Mononuclear cell (primary cell): ENCODE data around the gene CEACAM1. TPM values are rescaled to one million over a fixed set of nuclear protein-coding genes. Genes with fewer than 3 reads are reported as not detected.
"Not testable (repeated sequence)": the region's sequence is repeated elsewhere in the genome, so short reads cannot be mapped to it uniquely, and the experiment has no call there.

Experiments used
- H3K27me3 ChIP-seq: 2 replicates; pipeline ENCODE4 v1.6.0; 2011; ENCODE audit warnings: low read length, control low read depth; ENCODE audit not compliant: insufficient read depth
- H3K4me1 ChIP-seq: 2 replicates; pipeline ENCODE4 v1.5.1; 2011; ENCODE audit warnings: mild to moderate bottlenecking, low read length, control low read depth; ENCODE audit not compliant: insufficient read depth
- H3K4me3 ChIP-seq: 2 replicates; pipeline ENCODE4 v1.5.1; 2011; ENCODE audit warnings: mild to moderate bottlenecking, low read length, moderate library complexity
- H3K9me3 ChIP-seq: 2 replicates; pipeline ENCODE4 v1.5.1; 2011; ENCODE audit warnings: low read depth, mild to moderate bottlenecking, control low read depth, low read length
- total RNA-seq: library from RNA; depleted of rRNA; stranded (reverse); fragments of >200 nt; gene quantifications from one replicate; pipeline ENCODE4 v1.2.3, GENCODE V29; 2012

Gene CEACAM1
- total RNA-seq, 1 donor: 1.9 TPM

- Histone ChIP-seq H3K4me3 (no peak overlapping the region), H3K9me3 (no peaks in the 10 kb centered on the region), H3K4me1 (peaks cover 28% of the 10 kb centered on the region), H3K27me3 (no peaks in the 10 kb centered on the region)
Observed at GRCh38 chr19:42461700-42462324, 66.5 kb downstream of the CEACAM1 start.

- H3K4me3 ChIP-seq, H3K9me3 ChIP-seq, H3K27me3 ChIP-seq: not testable (repeated sequence)
Observed at GRCh38 chr19:42461231-42461630, 67.0 kb downstream of the CEACAM1 start.

GRCh38 chr19:42459926-42460325 is 68.4 kb downstream of the CEACAM1 start:
- no peak overlapping the region for H3K4me3 ChIP-seq
- no peaks in the 10 kb centered on the region for H3K9me3 ChIP-seq
- no peaks in the 10 kb centered on the region for H3K27me3 ChIP-seq
- peaks cover 26% of the 10 kb centered on the region for H3K4me1 ChIP-seq

More at GRCh38 chr19:42461231-42461630, 67.0 kb downstream of the CEACAM1 start:
- H3K4me1 ChIP-seq: peaks cover 25% of the 10 kb centered on the region

Other genes starting within 250 kb of the CEACAM1 start
- gene PRR19, start 226.3 kb downstream of the CEACAM1 start, total RNA-seq: not detected
- gene PAFAH1B3, start 225.9 kb downstream of the CEACAM1 start, total RNA-seq: 8.7 TPM
- not detected for gene TMEM145, start 215.2 kb downstream of the CEACAM1 start, total RNA-seq
- 1.6 TPM for gene MEGF8, start 202.8 kb downstream of the CEACAM1 start, total RNA-seq
- not detected for gene CNFN, start 138.2 kb downstream of the CEACAM1 start, total RNA-seq
- gene LIPE, start 101.1 kb downstream of the CEACAM1 start, total RNA-seq: 2.5 TPM
- not detected for gene CXCL17, start 85.5 kb downstream of the CEACAM1 start, total RNA-seq
- gene CEACAM8, start 66.4 kb upstream of the CEACAM1 start, total RNA-seq: not detected
- 0.10 TPM for gene PSG3, start 212.0 kb upstream of the CEACAM1 start, total RNA-seq
- gene PSG8, start 237.2 kb upstream of the CEACAM1 start, total RNA-seq: not detected